ENCODE data around the gene SYN1. TPM values are rescaled to one million over a fixed set of nuclear protein-coding genes. Genes with fewer than 3 reads are reported as not detected.

SYN1 gene
- total and polyA plus RNA-seq, 4 donors: 0.09 to 2.5 (median 0.60) TPM

DNA sequence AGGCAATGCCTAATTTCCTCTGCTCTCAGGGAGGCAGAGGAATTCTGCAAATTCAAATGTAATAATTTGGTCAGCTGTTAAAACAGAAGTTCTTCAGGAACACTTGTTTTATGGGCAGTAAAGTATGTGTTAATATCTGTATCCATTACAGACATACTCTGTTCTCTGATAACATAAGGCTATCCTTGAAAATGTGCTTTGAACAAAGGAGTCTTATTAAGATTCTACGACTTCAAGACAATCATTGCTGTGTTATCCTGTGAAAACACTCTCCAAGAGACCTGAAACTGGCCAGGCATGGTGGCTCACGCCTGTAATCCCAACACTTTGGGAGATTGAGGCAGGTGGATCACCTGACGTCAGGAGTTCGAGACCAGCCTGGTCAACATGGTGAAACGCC, 12.0 kb upstream of the SYN1 start:
- Histone ChIP-seq H3K4me1 (ENCODE audit: control insufficient read depth in 4 of 4, insufficient read depth in 4 of 4, low read length in 3 of 4) (peaks cover 0 to 7% (median 0%) of the 10 kb centered on the region in 4 donors), H3K4me3 (ENCODE audit: low read depth in 1 of 3, low read length in 3 of 3) (no peak overlapping the region), H3K27me3 (ENCODE audit: control insufficient read depth in 4 of 4, insufficient read depth in 4 of 4, low read length in 3 of 4) (no peaks in the 10 kb centered on the region), H3K36me3 (ENCODE audit: control insufficient read depth in 4 of 4, insufficient read depth in 3 of 4, low read depth in 1 of 4, low read length in 3 of 4) (peaks cover 0 to 10% (median 2%) of the 10 kb centered on the region in 4 donors), H3K27ac (ENCODE audit: low read depth in 1 of 2, low read length in 2 of 2) (no peak overlapping the region), H3K9ac (ENCODE audit: low read depth in 1 of 2, low read length in 2 of 2) (no peak overlapping the region), H3K9me3 (ENCODE audit: control insufficient read depth in 4 of 4, low read length in 3 of 4) (no peaks in the 10 kb centered on the region)
- TF ChIP-seq RXRA (IDR thresholded peaks at IDR 0.05) (no peak), FOXA1 (IDR thresholded peaks at IDR 0.05) (no peak), JUND (IDR thresholded peaks at IDR 0.05) (no peak), GABPA (IDR thresholded peaks at IDR 0.05 in 1 of 2, conservative IDR thresholded peaks at IDR 0.05 in 1 of 2) (no peak)
- TF ChIP-seq, protein P1, sequence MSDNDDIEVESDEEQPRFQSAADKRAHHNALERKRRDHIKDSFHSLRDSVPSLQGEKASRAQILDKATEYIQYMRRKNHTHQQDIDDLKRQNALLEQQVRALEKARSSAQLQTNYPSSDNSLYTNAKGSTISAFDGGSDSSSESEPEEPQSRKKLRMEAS (IDR thresholded peaks at IDR 0.05): no peak
- no peak for DNase-seq (ENCODE audit: low spot score)
- 89% methylated on average over 5 of the region's 5 CpGs for WGBS

DNA sequence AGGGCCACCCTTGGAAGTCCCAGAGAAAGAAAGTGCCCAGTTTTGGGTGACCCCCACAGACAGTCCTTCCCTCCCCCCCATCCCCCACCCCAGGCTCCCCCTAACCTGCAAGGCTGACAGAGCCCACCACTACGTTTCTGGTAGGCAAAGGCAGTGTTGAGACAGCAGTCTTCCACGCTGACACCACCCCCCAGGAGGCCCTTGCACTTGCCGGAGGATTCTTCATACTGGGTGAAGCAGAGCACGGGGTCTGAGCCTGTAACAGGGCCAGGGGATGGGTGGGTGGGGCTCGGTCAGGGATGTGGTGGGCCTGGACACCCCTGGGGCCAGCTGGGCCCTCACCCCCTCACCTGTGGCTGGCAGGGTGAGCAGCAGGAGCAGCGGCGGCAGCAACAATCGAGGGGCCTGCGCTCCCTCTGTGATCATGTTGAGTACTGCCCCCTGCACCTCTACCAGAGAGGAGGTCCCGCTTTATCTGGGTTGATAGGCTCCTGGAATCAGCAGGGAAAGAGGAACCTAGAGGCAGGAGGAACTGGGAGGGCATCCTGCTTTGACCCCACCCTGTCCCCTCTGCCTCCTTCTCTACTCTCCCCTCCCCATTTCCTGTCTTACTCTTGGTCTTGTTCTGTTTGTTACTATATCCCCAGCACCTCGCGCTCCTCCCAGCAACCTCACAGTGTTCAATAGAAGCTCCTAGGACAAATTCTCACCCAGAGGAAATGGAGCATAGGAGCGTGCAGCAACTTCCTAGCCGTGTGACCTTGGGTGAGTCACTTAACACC, 10.0 kb upstream of the SYN1 start, which contains the start of gene CFP:
TSS of gene CFP (minus strand) at position 512 of the 782 bp plus-strand sequence. CDS start at position 426, 86 bp downstream.
- no peaks in the 10 kb centered on the region for H3K27me3 ChIP-seq (ENCODE audit: control insufficient read depth in 4 of 4, insufficient read depth in 4 of 4, low read length in 3 of 4)
- H3K4me3 ChIP-seq (ENCODE audit: low read depth in 1 of 3, low read length in 3 of 3): peak within 1 kb of the TSS in 1 of 3 donors; percentile 8
- H3K9ac ChIP-seq (ENCODE audit: low read depth in 1 of 2, low read length in 2 of 2): no peak within 1 kb of the TSS
- TF ChIP-seq JUND (IDR thresholded peaks at IDR 0.05) (no peak), YY1 (IDR thresholded peaks at IDR 0.05) (no peak), RXRA (IDR thresholded peaks at IDR 0.05) (no peak), SP1 (IDR thresholded peaks at IDR 0.05) (no peak), FOXA1 (IDR thresholded peaks at IDR 0.05) (no peak), NR2F2 (IDR thresholded peaks at IDR 0.05) (no peak), TAF1 (conservative IDR thresholded peaks at IDR 0.05) (no peak), EGR1 (IDR thresholded peaks at IDR 0.05; ENCODE audit: low read depth in 2 of 2) (no peak), RAD21 (IDR thresholded peaks at IDR 0.05) (no peak), HNF4G (IDR thresholded peaks at IDR 0.05) (no peak), HNF4A (conservative IDR thresholded peaks at IDR 0.05) (no peak), GABPA (IDR thresholded peaks at IDR 0.05 in 1 of 2, conservative IDR thresholded peaks at IDR 0.05 in 1 of 2) (no peak)
- TF ChIP-seq, protein P2, sequence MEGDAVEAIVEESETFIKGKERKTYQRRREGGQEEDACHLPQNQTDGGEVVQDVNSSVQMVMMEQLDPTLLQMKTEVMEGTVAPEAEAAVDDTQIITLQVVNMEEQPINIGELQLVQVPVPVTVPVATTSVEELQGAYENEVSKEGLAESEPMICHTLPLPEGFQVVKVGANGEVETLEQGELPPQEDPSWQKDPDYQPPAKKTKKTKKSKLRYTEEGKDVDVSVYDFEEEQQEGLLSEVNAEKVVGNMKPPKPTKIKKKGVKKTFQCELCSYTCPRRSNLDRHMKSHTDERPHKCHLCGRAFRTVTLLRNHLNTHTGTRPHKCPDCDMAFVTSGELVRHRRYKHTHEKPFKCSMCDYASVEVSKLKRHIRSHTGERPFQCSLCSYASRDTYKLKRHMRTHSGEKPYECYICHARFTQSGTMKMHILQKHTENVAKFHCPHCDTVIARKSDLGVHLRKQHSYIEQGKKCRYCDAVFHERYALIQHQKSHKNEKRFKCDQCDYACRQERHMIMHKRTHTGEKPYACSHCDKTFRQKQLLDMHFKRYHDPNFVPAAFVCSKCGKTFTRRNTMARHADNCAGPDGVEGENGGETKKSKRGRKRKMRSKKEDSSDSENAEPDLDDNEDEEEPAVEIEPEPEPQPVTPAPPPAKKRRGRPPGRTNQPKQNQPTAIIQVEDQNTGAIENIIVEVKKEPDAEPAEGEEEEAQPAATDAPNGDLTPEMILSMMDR (IDR thresholded peaks at IDR 0.05; ENCODE audit: low read depth, low read length, missing input control): no peak
- TF ChIP-seq, protein P3, sequence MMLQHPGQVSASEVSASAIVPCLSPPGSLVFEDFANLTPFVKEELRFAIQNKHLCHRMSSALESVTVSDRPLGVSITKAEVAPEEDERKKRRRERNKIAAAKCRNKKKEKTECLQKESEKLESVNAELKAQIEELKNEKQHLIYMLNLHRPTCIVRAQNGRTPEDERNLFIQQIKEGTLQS (IDR thresholded peaks at IDR 0.05): no peak
- TF ChIP-seq, protein P1 (IDR thresholded peaks at IDR 0.05): no peak
- TF ChIP-seq, protein P4, sequence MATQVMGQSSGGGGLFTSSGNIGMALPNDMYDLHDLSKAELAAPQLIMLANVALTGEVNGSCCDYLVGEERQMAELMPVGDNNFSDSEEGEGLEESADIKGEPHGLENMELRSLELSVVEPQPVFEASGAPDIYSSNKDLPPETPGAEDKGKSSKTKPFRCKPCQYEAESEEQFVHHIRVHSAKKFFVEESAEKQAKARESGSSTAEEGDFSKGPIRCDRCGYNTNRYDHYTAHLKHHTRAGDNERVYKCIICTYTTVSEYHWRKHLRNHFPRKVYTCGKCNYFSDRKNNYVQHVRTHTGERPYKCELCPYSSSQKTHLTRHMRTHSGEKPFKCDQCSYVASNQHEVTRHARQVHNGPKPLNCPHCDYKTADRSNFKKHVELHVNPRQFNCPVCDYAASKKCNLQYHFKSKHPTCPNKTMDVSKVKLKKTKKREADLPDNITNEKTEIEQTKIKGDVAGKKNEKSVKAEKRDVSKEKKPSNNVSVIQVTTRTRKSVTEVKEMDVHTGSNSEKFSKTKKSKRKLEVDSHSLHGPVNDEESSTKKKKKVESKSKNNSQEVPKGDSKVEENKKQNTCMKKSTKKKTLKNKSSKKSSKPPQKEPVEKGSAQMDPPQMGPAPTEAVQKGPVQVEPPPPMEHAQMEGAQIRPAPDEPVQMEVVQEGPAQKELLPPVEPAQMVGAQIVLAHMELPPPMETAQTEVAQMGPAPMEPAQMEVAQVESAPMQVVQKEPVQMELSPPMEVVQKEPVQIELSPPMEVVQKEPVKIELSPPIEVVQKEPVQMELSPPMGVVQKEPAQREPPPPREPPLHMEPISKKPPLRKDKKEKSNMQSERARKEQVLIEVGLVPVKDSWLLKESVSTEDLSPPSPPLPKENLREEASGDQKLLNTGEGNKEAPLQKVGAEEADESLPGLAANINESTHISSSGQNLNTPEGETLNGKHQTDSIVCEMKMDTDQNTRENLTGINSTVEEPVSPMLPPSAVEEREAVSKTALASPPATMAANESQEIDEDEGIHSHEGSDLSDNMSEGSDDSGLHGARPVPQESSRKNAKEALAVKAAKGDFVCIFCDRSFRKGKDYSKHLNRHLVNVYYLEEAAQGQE (IDR thresholded peaks at IDR 0.05): no peak
- no peak for DNase-seq (ENCODE audit: low spot score)
- 61% methylated on average over 14 of the region's 14 CpGs for WGBS
- H3K36me3 ChIP-seq (ENCODE audit: control insufficient read depth in 4 of 4, insufficient read depth in 3 of 4, low read depth in 1 of 4, low read length in 3 of 4): peaks cover 0 to 2% (median 0%) of the 10 kb centered on the region in 4 donors
- H3K9me3 ChIP-seq (ENCODE audit: control insufficient read depth in 4 of 4, low read length in 3 of 4): no peaks in the 10 kb centered on the region
- H3K4me1 ChIP-seq (ENCODE audit: control insufficient read depth in 4 of 4, insufficient read depth in 4 of 4, low read length in 3 of 4): peaks cover 0 to 7% (median 0%) of the 10 kb centered on the region in 4 donors
- H3K27ac ChIP-seq (ENCODE audit: low read depth in 1 of 2, low read length in 2 of 2): peak within 1 kb of the TSS in 1 of 2 donors; percentile 50
